Esophagus muscularis mucosa (tissue), 4 donors: ENCODE measurements around the gene CNOT4. TPM values are rescaled to one million over a fixed set of nuclear protein-coding genes. Genes with fewer than 3 reads are reported as not detected.

Source experiments
- DNase-seq: peaks from one replicate; pipeline ENCODE4 v3.0.0-alpha.2; 2017; ENCODE audit errors: extremely low spot score
- H3K27ac ChIP-seq, 4 donors: fragments of 200-600 bp; sonication (generic); replicated peaks in 1 of 4; 1 replicate in 3 of 4; 2 replicates in 1 of 4; pipeline ENCODE4 v1.5.1; 2016 to 2019; ENCODE audit warnings: mild to moderate bottlenecking in 1 of 4
- H3K27me3 ChIP-seq, 4 donors: fragments of 200-600 bp; sonication (generic); one replicate each; pipeline versions ENCODE4 v1.5.1 to v1.6.0; 2016 to 2019
- H3K36me3 ChIP-seq, 4 donors: fragments of 200-600 bp; sonication (generic); one replicate each; pipeline ENCODE4 v1.5.1; 2016 to 2019
- H3K4me1 ChIP-seq, 4 donors: fragments of 200-600 bp; sonication (generic); one replicate each; pipeline ENCODE4 v1.5.1; 2016 to 2019
- H3K4me3 ChIP-seq, 4 donors: fragments of 200-600 bp; sonication (generic); 1 replicate in 2 of 4; 2 replicates in 2 of 4; pipeline ENCODE4 v1.5.1; 2016 to 2019; ENCODE audit warnings: mild to moderate bottlenecking in 4 of 4, moderate library complexity in 1 of 4
- H3K9me3 ChIP-seq, 4 donors: fragments of 200-600 bp; sonication (generic); 1 replicate in 3 of 4; 2 replicates in 1 of 4; pipeline ENCODE4 v1.5.1; 2016 to 2019
- EP300 ChIP-seq: sonication (generic); formaldehyde crosslinking; IDR thresholded peaks from one replicate; pipeline ENCODE4 v1.6.1; 2017; ENCODE audit warnings: antibody characterized with exemption
- POLR2A ChIP-seq: fragments of 450-650 bp; IDR thresholded peaks from one replicate; pipeline ENCODE4 v1.6.1; 2017; ENCODE audit warnings: antibody characterized with exemption, moderate library complexity, mild to moderate bottlenecking, low read depth
- POLR2AphosphoS5 ChIP-seq, 2 donors: sonication (generic); formaldehyde crosslinking; IDR thresholded peaks; one replicate each; pipeline ENCODE4 v1.6.1; 2017; ENCODE audit warnings: antibody characterized with exemption in 2 of 2
- WGBS: methylation state at CpG from one replicate; pipeline ENCODE4 v1.1.5; 2018; 5-methylcytosine and 5-hydroxymethylcytosine counted together
- intact Hi-C: fragments of 100-400 bp; cut with DNase I; formaldehyde crosslinking; loops from one replicate; pipeline ENCODE4 v1.15.1; 2023
- total RNA-seq, 4 donors: library from RNA; depleted of rRNA; stranded (reverse); fragments of >200 nt; gene quantifications; one replicate each; pipeline versions ENCODE4 v1.1.0 to v1.2.1, GENCODE V29; 2016
- TF ChIP-seq, protein P1 (sequence below), 3 experiments: fragments of 200-600 bp in 2 of 3; fragments of 450-650 bp in 1 of 3; sonication (generic) in 2 of 3; IDR thresholded peaks; one replicate each; pipeline ENCODE4 v1.5.1; 2017 to 2019; ENCODE audit warnings: antibody characterized with exemption in 3 of 3, mild to moderate bottlenecking in 2 of 3, moderate library complexity in 1 of 3

CNOT4 gene
- total RNA-seq, 4 donors from 2014 or later, result 18.6 to 28.7 (median 26.4) TPM

DNA sequence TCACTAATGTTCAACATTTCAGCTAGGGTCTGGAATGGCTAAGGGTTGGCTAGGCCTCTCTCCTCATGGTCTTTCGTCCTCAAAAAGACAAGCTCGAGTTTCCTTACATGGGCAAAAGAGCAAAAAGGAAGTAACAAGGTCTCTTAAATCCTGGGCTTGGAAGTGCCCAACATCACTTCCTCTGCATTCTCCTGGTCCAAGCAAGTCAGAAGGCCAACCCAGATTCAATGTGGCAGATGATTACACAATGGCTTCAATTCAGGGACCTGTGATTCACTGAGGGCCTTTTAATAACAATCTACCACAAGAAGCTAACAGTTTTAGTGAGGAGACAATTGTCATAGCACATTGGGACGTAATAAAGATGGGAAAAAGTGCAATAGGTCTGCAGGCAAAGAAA is 43.4 kb upstream of the CNOT4 start:
- WGBS, result 81% methylated on average over 3 of the region's 3 CpGs
- no peak overlapping the region for H3K4me3 ChIP-seq
- no peaks in the 10 kb centered on the region for H3K27me3 ChIP-seq
- no peaks in the 10 kb centered on the region for H3K36me3 ChIP-seq
- no peaks in the 10 kb centered on the region for H3K9me3 ChIP-seq
- peaks cover 0 to 3% (median under 1%) of the 10 kb centered on the region in 4 donors for H3K4me1 ChIP-seq
- TF ChIP-seq EP300, result no peak
- TF ChIP-seq POLR2AphosphoS5 (IDR thresholded peaks at IDR 0.05), result no peak
- no peak for DNase-seq
- intact Hi-C loops, result no loop called here
- no peak overlapping the region for H3K27ac ChIP-seq

DNA sequence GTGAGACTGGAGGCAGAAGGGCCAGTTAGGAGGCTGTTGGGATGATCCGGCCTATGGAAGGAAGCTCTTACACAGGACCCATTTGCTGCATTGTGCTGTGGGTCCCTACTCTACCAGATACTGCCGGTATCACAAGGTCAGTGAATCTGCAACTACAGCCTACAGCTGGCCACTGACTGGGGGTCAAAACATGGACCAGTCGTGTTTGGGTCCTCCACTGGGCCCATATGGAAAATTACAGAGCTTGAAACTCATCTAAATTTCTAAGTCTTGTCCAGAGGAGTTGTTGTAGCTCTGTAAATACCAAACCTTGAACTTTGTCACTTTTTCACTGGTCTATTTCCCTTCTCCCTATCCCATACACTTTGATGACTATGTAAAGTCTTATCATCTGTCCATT is 42.2 kb upstream of the CNOT4 start:
- Histone ChIP-seq H3K27me3 (no peaks in the 10 kb centered on the region), H3K4me1 (no peaks in the 10 kb centered on the region), H3K36me3 (no peaks in the 10 kb centered on the region), H3K4me3 (no peak overlapping the region), H3K9me3 (no peaks in the 10 kb centered on the region), H3K27ac (no peak overlapping the region)
- DNase-seq, result no peak
- WGBS, result 88% methylated on average over 3 of the region's 3 CpGs
- intact Hi-C loops, result no loop called here
- TF ChIP-seq POLR2A (no peak), EP300 (no peak)

DNA sequence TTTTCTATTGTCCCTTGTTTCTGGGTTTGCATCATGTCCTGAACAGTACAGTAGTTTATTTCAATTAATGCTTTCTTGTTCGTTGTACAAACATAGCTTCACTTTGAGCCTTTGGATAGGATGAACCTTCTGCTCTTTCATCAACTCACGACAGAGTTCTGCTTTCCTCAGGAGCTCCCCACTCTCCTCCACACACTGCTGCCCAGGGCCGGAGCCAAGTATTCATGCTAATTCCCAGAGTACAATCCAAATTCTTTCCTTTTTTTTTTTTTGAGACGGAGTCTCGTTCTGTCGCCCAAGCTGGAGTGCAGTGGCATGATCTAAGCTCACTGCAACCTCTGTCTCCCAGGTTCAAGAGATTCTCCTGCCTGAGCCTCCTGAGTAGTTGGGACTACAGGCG is 40.3 kb upstream of the CNOT4 start:
- intact Hi-C loops, result no loop called here
- H3K4me3 ChIP-seq, result no peak overlapping the region
- no peaks in the 10 kb centered on the region for H3K36me3 ChIP-seq
- no peaks in the 10 kb centered on the region for H3K9me3 ChIP-seq
- no peaks in the 10 kb centered on the region for H3K27me3 ChIP-seq
- WGBS, result 63% methylated on average over 7 of the region's 7 CpGs
- no peak for DNase-seq
- no peak for TF ChIP-seq EP300
- TF ChIP-seq POLR2A, result no peak
- TF ChIP-seq, protein P1, sequence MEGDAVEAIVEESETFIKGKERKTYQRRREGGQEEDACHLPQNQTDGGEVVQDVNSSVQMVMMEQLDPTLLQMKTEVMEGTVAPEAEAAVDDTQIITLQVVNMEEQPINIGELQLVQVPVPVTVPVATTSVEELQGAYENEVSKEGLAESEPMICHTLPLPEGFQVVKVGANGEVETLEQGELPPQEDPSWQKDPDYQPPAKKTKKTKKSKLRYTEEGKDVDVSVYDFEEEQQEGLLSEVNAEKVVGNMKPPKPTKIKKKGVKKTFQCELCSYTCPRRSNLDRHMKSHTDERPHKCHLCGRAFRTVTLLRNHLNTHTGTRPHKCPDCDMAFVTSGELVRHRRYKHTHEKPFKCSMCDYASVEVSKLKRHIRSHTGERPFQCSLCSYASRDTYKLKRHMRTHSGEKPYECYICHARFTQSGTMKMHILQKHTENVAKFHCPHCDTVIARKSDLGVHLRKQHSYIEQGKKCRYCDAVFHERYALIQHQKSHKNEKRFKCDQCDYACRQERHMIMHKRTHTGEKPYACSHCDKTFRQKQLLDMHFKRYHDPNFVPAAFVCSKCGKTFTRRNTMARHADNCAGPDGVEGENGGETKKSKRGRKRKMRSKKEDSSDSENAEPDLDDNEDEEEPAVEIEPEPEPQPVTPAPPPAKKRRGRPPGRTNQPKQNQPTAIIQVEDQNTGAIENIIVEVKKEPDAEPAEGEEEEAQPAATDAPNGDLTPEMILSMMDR (IDR thresholded peaks at IDR 0.05), result no peak
- no peak for TF ChIP-seq POLR2AphosphoS5 (IDR thresholded peaks at IDR 0.05)
- no peaks in the 10 kb centered on the region for H3K4me1 ChIP-seq
- H3K27ac ChIP-seq, result no peak overlapping the region

DNA sequence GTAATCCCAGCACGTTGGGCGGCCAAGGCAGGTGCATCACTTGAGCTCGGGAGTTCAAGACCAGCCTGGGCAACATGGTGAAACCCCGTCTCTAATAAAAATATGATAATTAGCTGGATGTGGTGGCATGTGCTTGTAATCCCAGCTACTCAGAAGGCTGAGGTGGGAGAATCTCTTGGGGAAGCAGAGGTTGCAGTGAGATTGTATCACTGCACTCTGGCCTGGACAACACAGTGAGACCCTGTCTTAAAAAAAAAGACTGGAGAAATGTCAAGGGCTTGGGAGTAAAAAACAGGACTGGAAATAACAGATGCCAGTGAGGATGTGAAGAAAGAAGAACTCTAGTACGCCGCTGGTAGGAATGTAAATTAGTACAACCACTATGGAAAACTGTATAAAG is 31.1 kb upstream of the CNOT4 start:
- TF ChIP-seq EP300 (no peak), POLR2AphosphoS5 (IDR thresholded peaks at IDR 0.05) (no peak), POLR2A (no peak)
- TF ChIP-seq, protein P1 (IDR thresholded peaks at IDR 0.05), result no peak
- Histone ChIP-seq H3K4me3 (no peak overlapping the region), H3K9me3 (no peaks in the 10 kb centered on the region), H3K36me3 (no peaks in the 10 kb centered on the region), H3K27ac (no peak overlapping the region), H3K4me1 (no peaks in the 10 kb centered on the region), H3K27me3 (no peaks in the 10 kb centered on the region)
- intact Hi-C loops, result no loop called here
- 94% methylated on average over 6 of the region's 6 CpGs for WGBS
- no peak for DNase-seq

DNA sequence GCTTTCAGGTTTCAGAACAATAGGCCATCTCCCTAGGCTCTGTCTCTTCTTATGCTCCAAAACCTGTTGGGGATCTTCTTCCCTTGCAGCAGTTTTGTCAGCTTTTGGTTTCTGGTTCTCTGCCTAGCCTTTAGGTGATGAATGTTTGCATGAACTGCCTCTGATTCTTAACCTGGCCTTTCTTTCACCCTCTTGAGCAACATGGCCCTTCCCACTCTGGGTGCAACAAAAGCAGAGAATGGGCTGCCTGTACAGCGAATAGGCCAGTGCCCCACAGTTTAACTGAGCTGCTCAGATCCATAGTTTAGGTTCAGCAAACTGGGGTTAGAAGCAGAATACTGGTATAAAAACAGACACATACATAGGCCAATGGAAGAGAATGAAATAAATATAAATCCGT is 29.7 kb upstream of the CNOT4 start:
- no peaks in the 10 kb centered on the region for H3K4me1 ChIP-seq
- H3K36me3 ChIP-seq, result no peaks in the 10 kb centered on the region
- no peak overlapping the region for H3K27ac ChIP-seq
- H3K4me3 ChIP-seq, result no peak overlapping the region
- intact Hi-C loops, result no loop called here
- H3K27me3 ChIP-seq, result no peaks in the 10 kb centered on the region
- WGBS, result 95% methylated on average over 2 of the region's 2 CpGs
- no peaks in the 10 kb centered on the region for H3K9me3 ChIP-seq
- DNase-seq, result peak; percentile 39
- TF ChIP-seq POLR2AphosphoS5 (IDR thresholded peaks at IDR 0.05) (no peak), EP300 (no peak), POLR2A (no peak)
- TF ChIP-seq, protein P1 (IDR thresholded peaks at IDR 0.05), result no peak

DNA sequence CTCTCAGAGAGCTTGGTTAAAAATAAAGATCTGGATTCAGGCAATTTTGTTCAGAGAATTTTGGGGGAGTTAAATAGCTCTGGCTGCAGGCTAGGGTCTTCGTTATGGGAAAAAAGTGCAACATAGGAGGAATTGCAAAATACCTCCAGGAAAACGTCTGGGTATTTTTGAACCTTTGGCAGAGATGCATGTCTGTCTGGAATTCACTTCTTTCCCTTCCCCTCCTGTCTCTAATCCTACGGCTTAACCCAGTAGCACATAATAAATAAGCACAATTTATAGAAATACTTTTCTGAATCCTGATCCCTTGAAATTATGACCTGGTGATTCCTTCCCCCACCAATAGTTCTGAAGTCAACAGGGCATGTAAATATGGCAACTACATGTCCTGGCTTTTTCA is 28.5 kb upstream of the CNOT4 start:
- H3K36me3 ChIP-seq, result no peaks in the 10 kb centered on the region
- intact Hi-C loops, result no loop called here
- no peaks in the 10 kb centered on the region for H3K4me1 ChIP-seq
- WGBS, result 33% methylated on average over 3 of the region's 3 CpGs
- TF ChIP-seq POLR2AphosphoS5 (IDR thresholded peaks at IDR 0.05), result no peak
- TF ChIP-seq, protein P1 (IDR thresholded peaks at IDR 0.05), result no peak
- no peak for TF ChIP-seq POLR2A
- TF ChIP-seq EP300, result no peak
- no peaks in the 10 kb centered on the region for H3K27me3 ChIP-seq
- no peak overlapping the region for H3K27ac ChIP-seq
- no peaks in the 10 kb centered on the region for H3K9me3 ChIP-seq
- no peak for DNase-seq
- no peak overlapping the region for H3K4me3 ChIP-seq
